Keratinocyte (primary cell): ENCODE measurements around the gene CASKIN2. TPM values are rescaled to one million over a fixed set of nuclear protein-coding genes. Genes with fewer than 3 reads are reported as not detected.

Experiments
- DNase-seq: peaks from one replicate; pipeline ENCODE4 v3.0.0-alpha.2; 2011; ENCODE audit warnings: low read depth, missing footprints, low spot score
- FAIRE-seq: peaks from 2 replicates; lab custom pipeline; 2011; peaks lifted over from hg19 to GRCh38; lab: Jason Lieb, UNC
- H2AFZ ChIP-seq: 2 replicates; pipeline ENCODE4 v1.6.0; 2012; ENCODE audit warnings: low read length, control low read depth, inconsistent platforms; ENCODE audit not compliant: control insufficient read depth
- H3K27ac ChIP-seq: 2 replicates; pipeline ENCODE4 v1.5.1; 2011; ENCODE audit warnings: low read length; ENCODE audit not compliant: control insufficient read depth, insufficient read depth
- H3K27me3 ChIP-seq: 3 replicates; pipeline ENCODE4 v1.6.0; 2011; ENCODE audit warnings: low read length; ENCODE audit not compliant: control insufficient read depth, insufficient read depth; ENCODE audit errors: extremely low read depth
- H3K36me3 ChIP-seq, 2 experiments: 2 replicates in 1 of 2; 3 replicates in 1 of 2; pipeline ENCODE4 v1.5.1; 2011; ENCODE audit warnings: low read length in 2 of 2, mild to moderate bottlenecking in 1 of 2; ENCODE audit not compliant: control insufficient read depth in 2 of 2, insufficient read depth in 2 of 2; ENCODE audit errors: extremely low read depth in 1 of 2
- H3K4me1 ChIP-seq: 3 replicates; pipeline ENCODE4 v1.5.1; 2011; ENCODE audit warnings: low read length; ENCODE audit not compliant: control insufficient read depth, insufficient read depth; ENCODE audit errors: extremely low read depth
- H3K4me2 ChIP-seq: 3 replicates; pipeline ENCODE4 v1.6.0; 2011; ENCODE audit warnings: low read depth, low read length; ENCODE audit not compliant: control insufficient read depth, insufficient read depth; ENCODE audit errors: extremely low read depth
- H3K4me3 ChIP-seq, 3 experiments: fragments of 200-600 bp in 1 of 3; sonication (generic) in 1 of 3; 2 replicates in 2 of 3; 3 replicates in 1 of 3; pipeline ENCODE4 v1.5.1; 2011 to 2016; ENCODE audit warnings: low read length in 3 of 3, mild to moderate bottlenecking in 3 of 3, control low read depth in 2 of 3, inconsistent platforms in 1 of 3, low read depth in 1 of 3, mixed read lengths in 1 of 3, mixed run types in 1 of 3, moderate library complexity in 1 of 3; ENCODE audit not compliant: control insufficient read depth in 2 of 3, insufficient read depth in 2 of 3; ENCODE audit errors: extremely low read depth in 1 of 3
- H3K79me2 ChIP-seq: 2 replicates; pipeline ENCODE4 v1.6.0; 2012; ENCODE audit warnings: low read length; ENCODE audit not compliant: control insufficient read depth, insufficient read depth
- H3K9ac ChIP-seq: 3 replicates; pipeline ENCODE4 v1.6.0; 2011; ENCODE audit warnings: low read length; ENCODE audit not compliant: control insufficient read depth, insufficient read depth; ENCODE audit errors: extremely low read depth
- H3K9me1 ChIP-seq: 3 replicates; pipeline ENCODE4 v1.6.0; 2011; ENCODE audit warnings: low read length; ENCODE audit not compliant: control insufficient read depth, insufficient read depth; ENCODE audit errors: extremely low read depth
- H3K9me3 ChIP-seq: 2 replicates; pipeline ENCODE4 v1.5.1; 2012; ENCODE audit warnings: low read depth, low read length; ENCODE audit not compliant: control insufficient read depth
- H4K20me1 ChIP-seq: 3 replicates; pipeline ENCODE4 v1.6.0; 2011; ENCODE audit warnings: low read length; ENCODE audit not compliant: control insufficient read depth, insufficient read depth; ENCODE audit errors: extremely low read depth
- EZH2 ChIP-seq: IDR thresholded peaks from one replicate; pipeline ENCODE4 v1.6.1; 2012; ENCODE audit warnings: inconsistent platforms, mild to moderate bottlenecking, low read length, moderate library complexity
- dilution Hi-C: fragments of 300-500 bp; cut with MboI; formaldehyde crosslinking; loops from one replicate; pipeline ENCODE4 v1.7.0; 2020; ENCODE audit warnings: low sequenced_read_pairs; ENCODE audit not compliant: extremely low pct_ligation_motif_present
- polyA plus RNA-seq, 5 experiments: library from polyadenylated mRNA; depleted of rRNA in 3 of 5; stranded (reverse) in 3 of 5; stranded (forward) in 1 of 5; unstranded in 1 of 5; fragments of >200 nt; gene quantifications; 1 replicate in 1 of 5; 2 replicates in 3 of 5; 3 replicates in 1 of 5; pipeline versions ENCODE4 v1.2.1 to v1.2.3, GENCODE V29; 2011 to 2012; ENCODE audit warnings: missing spikeins in 2 of 5, low read depth in 1 of 5, low replicate concordance in 1 of 5
- TF ChIP-seq, protein P1 (sequence below), 3 experiments: IDR thresholded peaks in 1 of 3; conservative IDR thresholded peaks in 1 of 3; optimal IDR thresholded peaks in 1 of 3; 2 replicates in 2 of 3; 3 replicates in 1 of 3; pipeline versions ENCODE3 to v1.5.1; 2011; ENCODE audit warnings: low read length in 3 of 3, mild to moderate bottlenecking in 3 of 3, moderate library complexity in 2 of 3, control low read depth in 1 of 3, inconsistent platforms in 1 of 3; ENCODE audit not compliant: insufficient read depth in 2 of 3; ENCODE audit errors: extremely low read depth in 1 of 3

The CASKIN2 gene
- polyA plus RNA-seq, 1 donor (not counting 4 experiments of a cell fraction or from before 2014, with no cell fraction given) = 3.7 TPM

DNA sequence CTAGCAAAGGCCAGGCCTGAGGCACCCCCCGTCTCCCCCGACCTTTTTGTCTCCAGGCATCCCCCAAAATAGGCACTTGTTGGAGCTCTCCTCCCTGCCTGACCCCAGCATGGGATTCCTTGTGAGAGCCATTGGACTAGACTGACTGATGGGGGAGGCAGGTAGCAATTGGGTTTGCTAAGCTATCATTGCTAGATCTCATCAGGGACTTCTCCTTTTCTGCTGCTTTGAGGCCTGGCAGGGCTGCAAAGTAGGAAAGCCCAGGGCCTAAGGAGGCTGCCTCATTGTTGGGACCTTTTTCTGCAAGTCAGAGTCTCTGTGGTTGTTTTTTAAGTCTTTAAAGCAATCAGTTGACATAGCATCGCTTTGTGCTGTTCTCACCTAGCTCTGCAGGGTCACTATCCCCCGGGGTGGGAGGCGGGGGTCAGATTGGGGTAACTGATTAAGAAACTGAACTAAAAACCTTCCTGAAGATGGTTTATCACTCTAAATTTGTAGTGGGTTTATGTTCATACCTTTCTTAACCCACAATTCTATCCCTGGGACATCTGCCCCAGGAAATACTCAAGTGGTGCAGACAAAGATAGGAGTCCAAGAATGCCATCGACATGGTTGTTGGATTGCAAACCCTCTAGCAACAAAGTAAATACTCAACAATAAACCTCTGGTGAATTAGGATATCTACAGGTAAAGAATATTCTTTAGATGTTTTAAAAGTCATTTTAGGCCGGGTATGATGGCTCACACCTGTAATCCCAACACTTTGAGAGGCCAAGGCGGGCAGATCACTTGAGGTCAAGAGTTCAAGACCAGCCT, 38.2 kb upstream of the CASKIN2 start:
- Histone ChIP-seq H3K9ac (no peak overlapping the region), H3K4me2 (no peak overlapping the region), H3K4me1 (peaks cover 16% of the 10 kb centered on the region), H3K27me3 (no peaks in the 10 kb centered on the region), H3K27ac (no peak overlapping the region), H2AFZ (no peak overlapping the region), H3K79me2 (no peaks in the 10 kb centered on the region), H4K20me1 (peaks cover 2% of the 10 kb centered on the region), H3K4me3 (no peak overlapping the region), H3K36me3 (no peaks in the 10 kb centered on the region), H3K9me1 (no peaks in the 10 kb centered on the region), H3K9me3 (no peaks in the 10 kb centered on the region)
- DNase-seq (no peak), FAIRE-seq (no peak)
- no peak for TF ChIP-seq EZH2
- TF ChIP-seq, protein P1, sequence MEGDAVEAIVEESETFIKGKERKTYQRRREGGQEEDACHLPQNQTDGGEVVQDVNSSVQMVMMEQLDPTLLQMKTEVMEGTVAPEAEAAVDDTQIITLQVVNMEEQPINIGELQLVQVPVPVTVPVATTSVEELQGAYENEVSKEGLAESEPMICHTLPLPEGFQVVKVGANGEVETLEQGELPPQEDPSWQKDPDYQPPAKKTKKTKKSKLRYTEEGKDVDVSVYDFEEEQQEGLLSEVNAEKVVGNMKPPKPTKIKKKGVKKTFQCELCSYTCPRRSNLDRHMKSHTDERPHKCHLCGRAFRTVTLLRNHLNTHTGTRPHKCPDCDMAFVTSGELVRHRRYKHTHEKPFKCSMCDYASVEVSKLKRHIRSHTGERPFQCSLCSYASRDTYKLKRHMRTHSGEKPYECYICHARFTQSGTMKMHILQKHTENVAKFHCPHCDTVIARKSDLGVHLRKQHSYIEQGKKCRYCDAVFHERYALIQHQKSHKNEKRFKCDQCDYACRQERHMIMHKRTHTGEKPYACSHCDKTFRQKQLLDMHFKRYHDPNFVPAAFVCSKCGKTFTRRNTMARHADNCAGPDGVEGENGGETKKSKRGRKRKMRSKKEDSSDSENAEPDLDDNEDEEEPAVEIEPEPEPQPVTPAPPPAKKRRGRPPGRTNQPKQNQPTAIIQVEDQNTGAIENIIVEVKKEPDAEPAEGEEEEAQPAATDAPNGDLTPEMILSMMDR (optimal IDR thresholded peaks at IDR 0.05 in 1 of 3, IDR thresholded peaks at IDR 0.05 in 1 of 3, conservative IDR thresholded peaks at IDR 0.05 in 1 of 3; ENCODE audit: extremely low read depth in 1 of 3, insufficient read depth in 2 of 3, low read length in 3 of 3) = no peak
- dilution Hi-C loops = no loop called here

DNA sequence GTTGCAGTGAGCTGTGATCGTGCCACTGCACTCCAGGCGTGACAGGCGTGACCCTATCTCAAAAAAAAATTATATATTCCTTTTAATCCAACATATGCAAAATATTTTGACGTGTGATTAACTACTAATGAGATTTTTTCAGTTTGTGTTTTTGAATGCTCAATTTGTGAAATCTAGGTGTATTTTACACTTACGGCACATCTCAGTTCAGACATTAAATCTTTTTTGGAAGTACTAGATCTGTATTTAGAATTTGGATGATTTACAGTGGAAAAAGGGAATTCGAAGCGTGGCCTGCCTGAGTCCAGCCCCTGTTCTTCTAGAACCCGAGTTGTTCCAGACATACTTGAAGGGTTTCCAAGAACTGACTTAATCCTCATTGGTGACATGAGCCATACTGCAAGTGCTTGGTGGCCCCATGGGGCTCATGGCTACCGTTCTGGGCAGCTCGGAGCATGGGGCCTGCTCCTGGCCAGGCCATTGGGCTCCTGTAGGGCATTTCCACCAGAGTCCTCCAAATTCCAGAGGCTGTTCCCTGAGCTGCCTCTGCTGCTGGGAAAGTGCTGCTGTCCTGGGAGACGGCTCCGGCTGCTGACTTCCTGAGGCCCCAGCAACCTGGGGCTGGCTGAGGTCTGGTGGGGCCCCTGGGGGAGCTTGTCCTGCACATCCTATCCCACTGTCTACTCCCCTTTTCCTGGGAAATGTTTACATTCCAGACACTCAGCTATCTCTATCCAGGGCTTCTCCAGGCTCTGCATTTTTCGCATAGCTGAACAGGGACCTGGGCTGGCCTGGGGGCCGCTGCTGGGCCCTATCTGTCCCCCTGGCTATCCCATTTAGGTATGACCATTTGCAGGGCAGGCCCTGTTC, 37.3 kb upstream of the CASKIN2 start:
- TF ChIP-seq, protein P1 (optimal IDR thresholded peaks at IDR 0.05 in 1 of 3, IDR thresholded peaks at IDR 0.05 in 1 of 3, conservative IDR thresholded peaks at IDR 0.05 in 1 of 3; ENCODE audit: extremely low read depth in 1 of 3, insufficient read depth in 2 of 3, low read length in 3 of 3) = no peak
- TF ChIP-seq EZH2 = no peak
- no peaks in the 10 kb centered on the region for H3K36me3 ChIP-seq
- dilution Hi-C loops = no loop called here
- no peak overlapping the region for H3K27ac ChIP-seq
- H3K4me2 ChIP-seq = no peak overlapping the region
- H3K79me2 ChIP-seq = no peaks in the 10 kb centered on the region
- H4K20me1 ChIP-seq = peaks cover 2% of the 10 kb centered on the region
- no peak overlapping the region for H2AFZ ChIP-seq
- FAIRE-seq (no peak), DNase-seq (no peak)
- H3K9me1 ChIP-seq = no peaks in the 10 kb centered on the region
- H3K4me3 ChIP-seq = no peak overlapping the region
- no peaks in the 10 kb centered on the region for H3K27me3 ChIP-seq
- no peak overlapping the region for H3K9ac ChIP-seq
- no peaks in the 10 kb centered on the region for H3K9me3 ChIP-seq
- H3K4me1 ChIP-seq = peaks cover 16% of the 10 kb centered on the region
